Spinal cord (tissue), 10 donors: ENCODE data around the gene HSF4. TPM values are rescaled to one million over a fixed set of nuclear protein-coding genes. Genes with fewer than 3 reads are reported as not detected.

ENCODE experiments used
- DNase-seq, 6 donors: peaks; one replicate each; pipeline versions ENCODE4 v3.0.0 to v3.0.0-alpha.2; 2013 to 2015; ENCODE audit warnings: low spot score in 6 of 6, low read depth in 4 of 6
- H3K27ac ChIP-seq: one replicate; pipeline ENCODE4 v1.5.1; 2013; ENCODE audit warnings: low read depth, low read length, control low read depth
- H3K27me3 ChIP-seq: one replicate; pipeline ENCODE4 v1.6.1; 2013; ENCODE audit warnings: low read length; ENCODE audit not compliant: control insufficient read depth, insufficient read depth
- H3K36me3 ChIP-seq: one replicate; pipeline ENCODE4 v1.6.1; 2013; ENCODE audit warnings: low read length; ENCODE audit not compliant: control insufficient read depth, insufficient read depth
- H3K4me1 ChIP-seq: one replicate; pipeline ENCODE4 v1.6.1; 2013; ENCODE audit warnings: low read length; ENCODE audit not compliant: control insufficient read depth, insufficient read depth
- H3K4me3 ChIP-seq: one replicate; pipeline ENCODE4 v1.5.1; 2013; ENCODE audit warnings: low read depth, low read length, control low read depth
- H3K9me3 ChIP-seq: one replicate; pipeline ENCODE4 v1.6.1; 2013; ENCODE audit warnings: low read length; ENCODE audit not compliant: control insufficient read depth, insufficient read depth
- WGBS: methylation state at CpG from one replicate; pipeline ENCODE4 v1.1.5; 2013; ENCODE audit warnings: missing lambda C conversion rate; ENCODE audit not compliant: insufficient coverage; 5-methylcytosine and 5-hydroxymethylcytosine counted together
- polyA plus RNA-seq, 2 donors: library from polyadenylated mRNA; unstranded; fragments of 120-200 nt; gene quantifications; one replicate each; pipeline ENCODE4 v1.2.1, GENCODE V29; 2013; ENCODE audit not compliant: insufficient read length in 2 of 2
- total RNA-seq, 2 donors: library from RNA; depleted of rRNA in 1 of 2; stranded (reverse); fragments of 120-200 nt in 1 of 2; fragments of >200 nt in 1 of 2; gene quantifications; one replicate each; pipeline versions ENCODE4 v1.2.3 to v1.2.4, GENCODE V29; 2013 to 2014
- donor health status: healthy.

The HSF4 gene
- total and polyA plus RNA-seq, 4 donors, result 14.0 to 55.0 (median 41.5) TPM

DNA sequence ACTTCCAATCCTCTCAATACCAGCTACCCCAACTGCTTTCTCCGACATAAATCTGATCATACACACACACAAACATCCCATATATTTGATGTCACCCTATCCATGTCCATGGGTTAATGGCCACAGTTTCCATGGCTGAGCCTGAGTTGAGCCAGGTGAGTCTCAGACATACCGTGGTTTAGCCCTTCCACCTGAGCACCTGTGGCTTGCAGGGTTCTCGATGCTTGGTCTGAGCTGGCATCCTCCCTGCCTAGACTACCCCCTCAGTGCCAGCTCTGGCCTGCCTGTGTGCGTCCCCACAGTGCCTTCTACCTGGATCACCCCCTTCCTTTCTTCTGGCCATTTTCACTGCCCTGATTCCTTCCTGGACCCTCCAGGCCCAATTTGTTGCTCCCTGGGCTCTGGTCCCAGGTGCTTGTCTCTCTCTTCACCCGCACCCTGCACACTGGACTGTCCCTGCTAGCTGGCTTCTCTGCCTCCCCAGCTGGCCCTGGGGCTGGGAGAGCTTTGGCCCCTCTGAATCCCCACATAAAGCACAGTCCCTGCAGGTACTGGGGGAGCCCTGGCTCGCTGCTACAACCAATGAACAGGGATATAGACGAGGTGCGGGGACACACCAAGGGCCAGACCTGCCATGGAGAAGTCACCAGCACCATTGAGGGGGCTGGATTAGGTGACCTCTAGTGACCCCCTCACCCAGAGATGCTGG, 41.7 kb downstream of the HSF4 start:
- Histone ChIP-seq H3K9me3 (no peaks in the 10 kb centered on the region), H3K27me3 (no peaks in the 10 kb centered on the region), H3K4me1 (no peaks in the 10 kb centered on the region), H3K4me3 (no peak overlapping the region), H3K27ac (no peak overlapping the region), H3K36me3 (peaks cover 93% of the 10 kb centered on the region)
- WGBS, result 91% methylated on average over 8 of the region's 8 CpGs
- DNase-seq, result no peak

DNA sequence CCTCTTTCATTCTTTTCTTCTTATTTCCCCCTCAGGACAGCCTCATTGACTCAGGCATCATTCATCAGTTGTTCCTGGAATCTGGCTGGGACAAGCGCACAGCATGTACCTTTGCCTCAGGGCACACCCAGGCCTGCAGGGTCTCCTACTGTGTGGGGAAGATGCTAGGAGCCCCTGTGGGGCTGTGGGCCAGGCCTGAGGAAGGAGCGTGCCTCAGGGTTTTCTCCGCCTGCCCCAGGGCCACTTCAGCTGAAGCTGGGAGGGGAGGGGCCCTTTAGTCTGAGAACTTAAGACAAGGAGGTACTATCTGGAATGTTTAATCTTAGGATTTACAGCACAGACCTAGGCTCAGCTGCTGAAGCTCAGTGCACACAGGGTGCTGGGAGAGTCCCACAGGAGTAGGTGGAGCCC, 42.3 kb downstream of the HSF4 start:
- no peak for DNase-seq
- Histone ChIP-seq H3K4me3 (no peak overlapping the region), H3K27me3 (no peaks in the 10 kb centered on the region), H3K4me1 (no peaks in the 10 kb centered on the region), H3K9me3 (no peaks in the 10 kb centered on the region), H3K27ac (no peak overlapping the region), H3K36me3 (peaks cover 87% of the 10 kb centered on the region)
- 86% methylated on average over 3 of the region's 3 CpGs for WGBS

DNA sequence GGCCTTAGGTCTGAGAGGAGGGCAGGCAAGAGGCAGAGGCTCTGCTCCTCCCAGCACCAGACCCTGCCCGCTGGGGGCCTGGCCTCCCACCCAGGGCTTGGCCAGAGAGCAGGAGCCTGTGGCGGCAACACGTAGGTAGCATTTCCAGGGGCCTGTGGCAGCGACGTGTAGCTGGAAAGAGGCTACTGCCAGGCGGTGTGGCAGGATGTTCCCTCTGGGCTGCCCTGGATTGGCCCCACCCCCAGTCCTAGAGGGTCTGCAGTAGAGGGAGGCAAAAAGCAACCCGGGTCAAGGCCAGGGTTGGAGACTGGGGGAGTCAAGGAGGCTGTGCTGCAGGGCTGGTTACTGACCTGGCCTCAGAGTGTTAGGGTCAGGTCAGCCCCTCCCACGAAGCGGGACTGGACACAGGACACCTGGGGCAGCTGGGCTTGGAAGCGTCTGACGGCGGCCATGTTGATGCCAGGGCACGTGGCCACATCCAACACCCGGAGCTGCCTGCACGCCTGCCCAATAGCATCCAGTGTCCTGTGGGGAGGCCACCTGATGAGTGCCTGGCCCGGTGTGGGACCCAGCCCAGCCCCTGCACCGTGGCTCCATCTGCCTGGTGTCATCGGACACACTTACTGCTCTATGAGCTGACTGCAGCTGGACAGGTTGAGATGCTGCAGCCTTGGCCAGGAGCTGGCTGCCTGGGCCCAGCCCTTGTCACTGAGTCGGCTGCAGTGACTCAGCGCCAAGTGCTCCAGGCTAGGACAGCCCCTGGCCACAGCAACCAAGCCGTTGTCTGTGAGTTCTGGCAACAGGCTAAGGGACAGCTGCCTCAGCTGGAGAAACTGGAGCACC, 42.9 kb downstream of the HSF4 start:
- Histone ChIP-seq H3K27me3 (no peaks in the 10 kb centered on the region), H3K36me3 (peaks cover 84% of the 10 kb centered on the region), H3K4me1 (no peaks in the 10 kb centered on the region), H3K27ac (no peak overlapping the region), H3K4me3 (no peak overlapping the region), H3K9me3 (no peaks in the 10 kb centered on the region)
- no peak for DNase-seq
- WGBS, result 78% methylated on average over 20 of the region's 21 CpGs

DNA sequence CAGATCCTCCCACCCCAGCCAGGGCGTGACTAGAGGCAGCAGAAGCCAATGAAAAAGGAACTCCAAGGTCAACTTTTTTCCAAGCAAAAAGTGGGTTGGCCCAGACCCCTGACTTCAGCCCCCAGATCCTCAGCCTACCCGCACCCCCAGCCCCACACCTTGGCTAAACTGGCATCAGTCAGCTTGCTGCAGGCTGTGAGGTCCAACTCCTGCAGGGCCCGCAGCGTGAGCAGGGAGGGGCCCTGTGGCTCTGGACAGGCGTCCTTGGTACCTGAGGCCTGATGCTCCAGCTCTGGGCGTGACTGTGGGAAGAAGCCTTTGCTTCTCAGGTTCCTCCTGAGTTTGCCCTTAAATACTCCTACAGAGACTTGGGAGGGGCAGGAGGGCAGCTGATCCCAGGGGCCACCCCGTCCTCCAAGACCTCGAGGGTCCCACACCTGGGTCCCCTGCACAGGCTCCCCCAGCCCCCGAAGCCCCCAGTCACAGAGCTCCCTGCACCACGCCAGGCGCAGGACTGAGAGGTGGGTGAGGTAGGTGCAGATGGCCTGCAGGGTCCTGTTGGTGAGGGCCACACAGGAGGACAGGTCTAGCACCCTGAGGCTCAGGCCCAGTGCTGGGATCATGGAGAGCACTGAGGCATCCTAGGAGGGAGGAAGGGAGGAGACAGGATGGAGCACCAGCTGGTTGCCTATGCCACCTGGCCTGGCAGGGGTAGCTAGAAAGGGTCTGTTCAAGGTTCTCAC, 43.8 kb downstream of the HSF4 start:
- Histone ChIP-seq H3K27me3 (no peaks in the 10 kb centered on the region), H3K27ac (no peak overlapping the region), H3K9me3 (no peaks in the 10 kb centered on the region), H3K4me3 (no peak overlapping the region), H3K36me3 (peaks cover 80% of the 10 kb centered on the region), H3K4me1 (no peaks in the 10 kb centered on the region)
- WGBS, result 94% methylated on average over 8 of the region's 11 CpGs
- no peak for DNase-seq

DNA sequence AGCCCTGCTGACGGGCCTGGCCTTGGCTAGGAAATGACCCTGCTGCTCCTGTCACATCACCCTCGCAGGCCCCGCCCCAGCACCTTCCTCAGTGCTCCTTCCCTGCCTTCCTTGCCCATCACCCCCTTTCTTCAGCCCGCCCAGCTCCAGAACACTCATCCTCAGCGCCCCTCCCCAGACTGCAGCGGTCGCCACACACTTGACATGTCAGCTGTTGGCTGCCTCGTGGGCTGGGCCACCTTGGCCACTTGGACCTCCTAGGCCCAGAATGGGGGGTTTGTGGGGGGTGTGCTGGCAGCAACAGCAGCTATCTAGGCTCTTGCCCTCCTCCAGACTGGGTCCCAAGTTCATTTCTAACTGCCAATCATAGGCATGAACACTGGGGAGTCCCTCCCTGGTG, 45.0 kb downstream of the HSF4 start:
- H3K9me3 ChIP-seq, result no peaks in the 10 kb centered on the region
- peaks cover 75% of the 10 kb centered on the region for H3K36me3 ChIP-seq
- H3K4me3 ChIP-seq, result no peak overlapping the region
- 72% methylated on average over 6 of the region's 8 CpGs for WGBS
- H3K27ac ChIP-seq, result no peak overlapping the region
- DNase-seq, result no peak
- H3K4me1 ChIP-seq, result no peaks in the 10 kb centered on the region
- H3K27me3 ChIP-seq, result no peaks in the 10 kb centered on the region

DNA sequence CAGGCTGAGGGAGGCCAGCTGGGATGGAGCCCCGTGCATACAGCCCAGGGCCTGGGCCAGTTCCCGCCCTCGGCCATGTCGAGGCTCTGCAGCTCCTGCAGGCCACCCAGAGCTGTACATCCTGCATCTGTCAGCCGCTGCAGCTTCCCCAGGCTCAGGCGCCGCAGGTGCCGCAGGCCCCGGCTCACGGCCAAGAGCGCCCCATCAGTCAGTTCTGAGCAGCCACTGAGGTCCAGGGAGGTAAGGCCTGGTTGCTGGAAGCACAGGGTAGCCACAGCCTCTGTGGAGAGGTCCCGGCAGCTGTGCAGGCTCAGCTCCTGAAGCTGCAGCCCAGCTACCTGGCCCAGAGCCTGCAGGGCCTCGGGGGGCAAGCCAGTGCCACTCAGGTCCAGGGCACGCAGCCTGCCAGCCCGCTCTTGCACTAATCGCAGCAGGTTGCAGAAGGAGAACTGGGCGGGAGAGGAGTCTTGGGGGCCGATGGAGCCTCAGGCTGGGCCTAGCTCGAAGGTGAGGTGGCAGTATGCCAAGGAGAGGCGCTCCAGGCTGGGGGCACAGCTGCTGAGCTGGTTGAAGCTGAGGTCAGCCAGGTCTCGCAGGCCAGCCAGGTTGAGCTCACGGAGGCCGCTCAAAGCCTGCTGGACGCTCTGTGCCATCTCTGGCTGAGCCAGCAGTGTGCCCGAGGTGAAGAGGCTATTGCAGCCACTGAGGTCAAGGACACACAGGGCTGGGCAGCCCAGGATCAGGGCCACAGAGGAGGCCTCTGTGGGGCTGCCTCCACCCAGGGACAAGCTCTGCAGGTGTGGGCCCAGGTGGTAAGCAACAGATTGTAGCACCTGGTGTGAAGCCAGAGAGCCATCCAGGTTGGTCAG, 45.8 kb downstream of the HSF4 start:
- Histone ChIP-seq H3K4me3 (no peak overlapping the region), H3K4me1 (no peaks in the 10 kb centered on the region), H3K27me3 (no peaks in the 10 kb centered on the region), H3K27ac (no peak overlapping the region), H3K36me3 (peaks cover 78% of the 10 kb centered on the region), H3K9me3 (no peaks in the 10 kb centered on the region)
- DNase-seq, result no peak
- WGBS, result 81% methylated on average over 25 of the region's 25 CpGs

DNA sequence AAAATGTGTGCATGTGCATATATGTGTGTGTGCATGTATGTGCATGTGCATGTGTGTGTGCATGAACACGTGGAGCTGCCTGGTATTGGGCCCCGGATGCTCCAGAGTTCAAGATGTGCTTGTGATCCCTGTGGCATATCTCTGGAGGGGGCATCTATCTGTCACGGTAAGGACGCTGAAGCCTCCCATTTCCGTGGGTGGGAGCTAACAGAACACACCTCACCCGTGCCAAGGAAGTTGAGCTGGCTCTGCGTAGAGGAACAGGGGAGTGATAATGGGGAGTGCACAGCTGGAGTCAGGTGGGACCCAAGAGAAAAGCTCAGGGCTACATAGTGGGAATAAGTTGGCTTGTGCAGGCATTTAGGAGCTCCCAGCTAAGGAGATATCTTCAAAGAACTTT, 47.1 kb downstream of the HSF4 start:
- no peaks in the 10 kb centered on the region for H3K4me1 ChIP-seq
- no peak for DNase-seq
- WGBS, result 81% methylated on average over 7 of the region's 7 CpGs
- no peaks in the 10 kb centered on the region for H3K9me3 ChIP-seq
- no peak overlapping the region for H3K27ac ChIP-seq
- no peaks in the 10 kb centered on the region for H3K27me3 ChIP-seq
- H3K4me3 ChIP-seq, result no peak overlapping the region
- H3K36me3 ChIP-seq, result peaks cover 77% of the 10 kb centered on the region

DNA sequence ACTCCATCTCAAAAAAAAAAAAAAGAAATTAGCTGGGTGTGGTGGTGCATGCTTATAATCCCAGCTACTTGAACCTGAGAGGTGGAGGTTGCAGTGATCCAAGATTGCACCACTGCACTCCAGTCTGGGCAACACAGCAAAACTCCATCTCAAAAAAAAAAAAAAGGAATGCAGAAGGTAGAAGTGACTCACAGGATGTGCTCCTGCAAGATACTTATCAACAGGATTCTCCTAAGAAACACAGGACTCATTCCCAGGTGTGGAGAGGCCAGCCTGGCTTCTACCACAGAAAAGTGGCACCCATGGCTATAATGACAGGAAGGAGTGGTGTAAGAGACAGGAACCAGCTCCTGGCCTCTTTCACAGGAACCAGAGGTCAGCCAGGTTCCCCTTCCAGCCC, 48.2 kb downstream of the HSF4 start:
- no peak for DNase-seq
- H3K36me3 ChIP-seq, result peaks cover 75% of the 10 kb centered on the region

More for the DNA sequence above, 48.2 kb downstream of the HSF4 start:
- no peak overlapping the region for H3K4me3 ChIP-seq
- no peaks in the 10 kb centered on the region for H3K27me3 ChIP-seq
- no peak overlapping the region for H3K27ac ChIP-seq
- no peaks in the 10 kb centered on the region for H3K4me1 ChIP-seq
- H3K9me3 ChIP-seq, result no peaks in the 10 kb centered on the region
